Sigmoid colon (tissue), 7 donors: ENCODE results near the gene TEX264. TPM values are rescaled to one million over a fixed set of nuclear protein-coding genes. Genes with fewer than 3 reads are reported as not detected.

Experiments
- DNase-seq: peaks from one replicate; pipeline ENCODE4 v3.0.0-alpha.2; 2019
- H3K27ac ChIP-seq, 4 donors: fragments of 200-600 bp; sonication (generic); one replicate each; pipeline ENCODE4 v1.5.1; 2016 to 2019; ENCODE audit warnings: mild to moderate bottlenecking in 1 of 4
- H3K27me3 ChIP-seq, 3 donors: fragments of 200-600 bp; sonication (generic); one replicate each; pipeline ENCODE4 v1.5.1; 2019; ENCODE audit warnings: mild to moderate bottlenecking in 1 of 3
- H3K36me3 ChIP-seq, 4 donors: fragments of 200-600 bp; sonication (generic); one replicate each; pipeline ENCODE4 v1.5.1; 2016 to 2019
- H3K4me1 ChIP-seq, 4 donors: fragments of 200-600 bp; sonication (generic); one replicate each; pipeline ENCODE4 v1.5.1; 2017 to 2019
- H3K4me3 ChIP-seq, 4 donors: fragments of 200-600 bp; sonication (generic); one replicate each; pipeline ENCODE4 v1.5.1; 2017 to 2019; ENCODE audit warnings: mild to moderate bottlenecking in 2 of 4, moderate library complexity in 1 of 4
- H3K9me3 ChIP-seq, 4 donors: fragments of 200-600 bp in 3 of 4; sonication (generic) in 3 of 4; one replicate each; pipeline versions ENCODE4 v1.5.1 to v1.6.1; 2013 to 2019
- CTCF ChIP-seq, 4 experiments: fragments of 450-650 bp in 3 of 4; fragments of 200-600 bp in 1 of 4; IDR thresholded peaks; one replicate each; pipeline ENCODE4 v1.5.1; 2016 to 2019; ENCODE audit warnings: antibody characterized with exemption in 4 of 4, mild to moderate bottlenecking in 3 of 4, moderate library complexity in 2 of 4
- EP300 ChIP-seq, 4 donors: sonication (generic); formaldehyde crosslinking; IDR thresholded peaks; one replicate each; pipeline ENCODE4 v1.6.1; 2017; ENCODE audit warnings: antibody characterized with exemption in 4 of 4
- POLR2A ChIP-seq, 2 donors: fragments of 450-650 bp; IDR thresholded peaks; one replicate each; pipeline ENCODE4 v1.6.1; 2016; ENCODE audit warnings: antibody characterized with exemption in 2 of 2, mild to moderate bottlenecking in 2 of 2, moderate library complexity in 2 of 2
- POLR2AphosphoS5 ChIP-seq, 4 donors: sonication (generic); formaldehyde crosslinking; IDR thresholded peaks; one replicate each; pipeline ENCODE4 v1.6.1; 2017; ENCODE audit warnings: antibody characterized with exemption in 4 of 4
- WGBS, 2 donors: extraction: QIAGEN DNeasy Blood & Tissue Kit; methylation state at CpG; one replicate each; pipeline ENCODE4 v1.1.7; 2013; 5-methylcytosine and 5-hydroxymethylcytosine counted together
- intact Hi-C: fragments of 100-400 bp; cut with DNase I; formaldehyde crosslinking; loops from one replicate; pipeline ENCODE4 v1.15.1; 2023
- polyA plus RNA-seq, 3 donors: library from polyadenylated mRNA; stranded (reverse); fragments of 200-250 nt; gene quantifications; one replicate each; pipeline ENCODE4 v1.2.3, GENCODE V29; 2013
- total RNA-seq, 4 donors: library from RNA; depleted of rRNA; stranded (reverse); fragments of >200 nt; gene quantifications; one replicate each; pipeline ENCODE4 v1.1.0, GENCODE V29; 2016
- donor health status: healthy with polysubstance abuse.
- donor health status: Bipolar disorder and iron deficiency.
- donor health status: healthy.

TEX264 gene
- total and polyA plus RNA-seq, 7 donors: 23.4 to 79.7 (median 69.3) TPM

- Histone ChIP-seq H3K4me1 (peaks cover 0 to 9% (median 6%) of the 10 kb centered on the region in 4 donors), H3K27me3 (peaks cover 0 to 2% (median 0%) of the 10 kb centered on the region in 3 donors), H3K9me3 (no peaks in the 10 kb centered on the region), H3K4me3 (no peak overlapping the region), H3K36me3 (peaks cover 0 to 5% (median 0%) of the 10 kb centered on the region in 4 donors), H3K27ac (no peak overlapping the region)
- WGBS, 2 donors: 35 to 74% methylated on average over 4 of the region's 4 CpGs
- DNase-seq: no peak
- intact Hi-C loops: no loop called here
- TF ChIP-seq EP300 (IDR thresholded peaks at IDR 0.05) (no peak), POLR2AphosphoS5 (IDR thresholded peaks at IDR 0.05) (no peak), POLR2A (IDR thresholded peaks at IDR 0.05) (no peak), CTCF (IDR thresholded peaks at IDR 0.05) (no peak)
These were observed 38.6 kb downstream of the TEX264 start for GRCh38 chr3:51709675-51710074.

DNA sequence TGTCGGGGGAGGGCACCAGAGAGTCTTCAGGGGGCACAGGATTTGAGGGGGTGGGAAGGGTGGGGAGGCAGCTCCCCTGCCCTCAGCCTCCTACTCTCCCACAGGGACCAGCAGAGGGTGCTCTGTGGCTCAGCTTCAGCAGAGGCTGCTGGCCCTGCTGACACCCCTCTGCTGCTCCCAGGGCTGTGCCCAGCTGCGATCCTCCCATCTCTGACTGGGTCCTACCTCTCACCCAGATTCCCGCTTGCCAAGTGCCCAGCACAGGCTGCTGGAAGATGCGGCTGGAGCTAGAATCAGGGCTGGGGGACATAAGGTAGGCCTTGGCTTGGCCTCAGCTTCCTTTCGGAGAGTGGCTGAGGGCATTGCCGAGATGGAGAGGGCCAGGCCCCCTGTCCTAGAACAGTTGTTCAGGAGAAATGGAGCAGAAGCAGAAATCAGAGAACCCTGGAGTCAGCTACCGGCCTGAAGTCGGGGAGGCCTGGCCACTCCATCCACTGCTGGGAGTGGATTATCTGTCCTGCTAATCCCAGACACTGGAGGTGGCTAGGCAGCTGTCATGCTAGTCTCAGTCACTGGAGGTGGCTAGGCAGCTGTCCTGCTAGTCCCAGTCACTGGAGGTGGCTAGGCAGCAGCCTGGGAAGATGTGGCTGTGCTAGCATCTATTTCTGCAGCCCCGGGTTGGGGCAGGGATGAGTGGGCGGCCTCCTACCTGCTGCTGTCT, 39.7 kb downstream of the TEX264 start:
- Histone ChIP-seq H3K27me3 (peaks cover 0 to 2% (median 0%) of the 10 kb centered on the region in 3 donors), H3K4me3 (no peak overlapping the region), H3K4me1 (peaks cover 0 to 9% (median 6%) of the 10 kb centered on the region in 4 donors), H3K9me3 (no peaks in the 10 kb centered on the region), H3K36me3 (no peaks in the 10 kb centered on the region), H3K27ac (no peak overlapping the region)
- DNase-seq: no peak
- no peak for TF ChIP-seq POLR2A (IDR thresholded peaks at IDR 0.05)
- 80 to 85% methylated on average over 10 of the region's 10 CpGs for WGBS, 2 donors
- intact Hi-C loops: no loop called here

- Histone ChIP-seq H3K27ac (no peak overlapping the region), H3K4me1 (peaks cover 0 to 9% (median 6%) of the 10 kb centered on the region in 4 donors), H3K36me3 (no peaks in the 10 kb centered on the region), H3K27me3 (peaks cover 0 to 2% (median 0%) of the 10 kb centered on the region in 3 donors), H3K4me3 (no peak overlapping the region), H3K9me3 (no peaks in the 10 kb centered on the region)
- WGBS, 2 donors: 84 to 87% methylated on average over 8 of the region's 8 CpGs
- no peak for TF ChIP-seq CTCF (IDR thresholded peaks at IDR 0.05)
- DNase-seq: no peak
- intact Hi-C loops: no loop called here
These were observed 40.4 kb downstream of the TEX264 start for GRCh38 chr3:51711352-51712037.

- WGBS, 2 donors: 88 to 97% methylated on average over 1 of the region's 1 CpG
- no peak overlapping the region for H3K4me3 ChIP-seq
- no peaks in the 10 kb centered on the region for H3K9me3 ChIP-seq
- peaks cover 0 to 2% (median 0%) of the 10 kb centered on the region in 3 donors for H3K27me3 ChIP-seq
- peaks cover 0 to 4% (median 3%) of the 10 kb centered on the region in 4 donors for H3K4me1 ChIP-seq
- no peak overlapping the region for H3K27ac ChIP-seq
- intact Hi-C loops: no loop called here
- TF ChIP-seq EP300 (IDR thresholded peaks at IDR 0.05): no peak
- TF ChIP-seq POLR2AphosphoS5 (IDR thresholded peaks at IDR 0.05): no peak
- no peak for TF ChIP-seq POLR2A (IDR thresholded peaks at IDR 0.05)
- TF ChIP-seq CTCF (IDR thresholded peaks at IDR 0.05): no peak
- no peaks in the 10 kb centered on the region for H3K36me3 ChIP-seq
- no peak for DNase-seq
These were observed 41.0 kb downstream of the TEX264 start for GRCh38 chr3:51712038-51712420.

DNA sequence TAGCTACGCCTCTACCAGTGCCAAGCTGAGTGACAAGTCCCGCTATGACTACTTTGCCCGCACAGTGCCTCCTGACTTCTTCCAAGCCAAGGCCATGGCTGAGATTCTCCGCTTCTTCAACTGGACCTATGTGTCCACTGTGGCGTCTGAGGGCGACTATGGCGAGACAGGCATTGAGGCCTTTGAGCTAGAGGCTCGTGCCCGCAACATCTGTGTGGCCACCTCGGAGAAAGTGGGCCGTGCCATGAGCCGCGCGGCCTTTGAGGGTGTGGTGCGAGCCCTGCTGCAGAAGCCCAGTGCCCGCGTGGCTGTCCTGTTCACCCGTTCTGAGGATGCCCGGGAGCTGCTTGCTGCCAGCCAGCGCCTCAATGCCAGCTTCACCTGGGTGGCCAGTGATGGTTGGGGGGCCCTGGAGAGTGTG, 41.5 kb downstream of the TEX264 start:
- intact Hi-C loops: no loop called here
- Histone ChIP-seq H3K27me3 (peaks cover 0 to 2% (median 0%) of the 10 kb centered on the region in 3 donors), H3K36me3 (no peaks in the 10 kb centered on the region), H3K4me1 (no peaks in the 10 kb centered on the region), H3K27ac (no peak overlapping the region), H3K4me3 (no peak overlapping the region), H3K9me3 (no peaks in the 10 kb centered on the region)
- 94 to 96% methylated on average over 20 of the region's 20 CpGs for WGBS, 2 donors
- TF ChIP-seq EP300 (IDR thresholded peaks at IDR 0.05): no peak
- TF ChIP-seq POLR2A (IDR thresholded peaks at IDR 0.05): no peak
- TF ChIP-seq POLR2AphosphoS5 (IDR thresholded peaks at IDR 0.05): no peak
- no peak for TF ChIP-seq CTCF (IDR thresholded peaks at IDR 0.05)
- DNase-seq: no peak
